HG02759 (cell line): ENCODE measurements around the gene SORBS1.

Source experiments
- ATAC-seq: cut with Tn5 transposase; IDR thresholded peaks from one replicate; pipeline ENCODE4 v1.9.1; 2021; ENCODE audit warnings: mild to moderate bottlenecking, moderate library complexity; ENCODE audit not compliant: unreplicated experiment

Gene SORBS1

DNA sequence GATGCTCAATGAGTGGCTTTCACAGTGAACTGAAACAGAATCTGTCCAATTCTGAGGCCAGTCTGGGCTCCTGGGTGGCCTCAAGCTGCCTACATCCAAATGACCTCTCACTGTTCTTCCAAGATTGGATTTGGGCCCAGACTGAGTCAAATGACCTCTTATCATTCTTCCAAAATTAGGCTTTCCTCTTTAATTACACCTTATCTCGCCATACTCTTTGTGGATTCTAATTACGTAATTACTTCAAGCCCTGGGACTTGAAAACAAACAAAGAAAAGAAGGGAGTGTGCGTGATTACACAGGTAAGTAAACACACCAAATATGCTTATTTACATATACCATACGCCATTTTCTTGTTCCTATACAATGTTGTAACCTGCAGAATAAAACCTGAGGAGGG, 18.8 kb downstream of the SORBS1 start:
- no peak for ATAC-seq

DNA sequence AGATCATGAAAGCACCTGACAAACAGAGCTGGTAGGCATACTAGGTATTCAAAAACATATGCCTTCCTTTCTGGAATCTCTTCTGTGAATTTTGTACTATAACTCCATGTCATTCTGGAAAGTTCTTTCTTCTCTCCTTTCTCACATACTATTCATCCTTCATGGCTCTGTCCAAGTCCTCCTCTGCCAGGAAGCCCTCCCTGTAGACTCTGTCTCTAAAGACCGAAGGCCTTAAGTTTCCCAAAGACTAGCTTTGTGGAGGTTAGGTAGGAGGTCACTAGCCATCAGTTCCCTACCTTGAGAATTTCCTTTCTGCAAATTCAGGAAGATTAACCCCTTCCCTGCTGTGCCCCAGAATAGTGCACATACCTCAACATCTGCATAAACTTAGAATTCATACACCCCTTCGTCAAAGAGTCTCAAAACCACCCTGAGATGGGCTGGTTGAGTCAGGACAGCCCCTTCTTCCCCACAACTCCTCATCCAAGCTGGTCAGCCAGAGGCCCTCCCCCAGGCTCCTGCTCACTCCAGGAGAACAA, 20.6 kb downstream of the SORBS1 start:
- ATAC-seq, result no peak

DNA sequence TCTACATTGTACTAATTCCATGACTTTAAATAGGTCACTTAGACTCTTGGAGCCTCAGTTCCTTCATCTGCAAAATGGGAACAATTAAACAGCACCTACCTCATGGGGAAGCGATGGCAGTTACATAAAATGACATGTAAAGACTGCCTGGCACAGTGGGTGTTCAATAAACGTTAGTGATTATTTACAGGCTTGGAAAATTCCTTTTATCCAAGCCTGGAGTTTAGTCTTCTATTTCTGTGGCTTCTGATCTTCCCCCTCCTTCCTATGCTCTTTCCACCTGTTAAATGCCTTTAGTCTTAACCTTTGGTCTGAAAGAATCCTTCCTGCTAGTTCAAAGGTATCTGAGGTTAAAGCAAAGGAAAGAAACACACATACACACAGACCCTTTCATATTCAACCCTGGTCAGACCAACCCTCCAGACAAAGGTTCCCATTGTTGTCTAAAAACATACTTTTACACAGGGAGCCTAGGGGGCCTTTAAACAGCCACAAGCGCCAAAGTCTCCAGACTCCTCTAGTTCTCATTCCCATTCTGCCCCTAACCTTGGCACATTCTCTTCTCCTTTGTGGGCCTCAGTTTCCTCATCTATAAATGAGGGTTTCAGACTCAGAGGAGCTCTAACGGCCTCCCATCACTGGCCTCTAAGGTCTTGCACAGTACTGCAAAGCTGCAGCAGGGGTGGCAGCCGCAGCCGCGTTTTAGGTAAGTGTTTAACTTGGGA, 21.4 kb downstream of the SORBS1 start:
- no peak for ATAC-seq

DNA sequence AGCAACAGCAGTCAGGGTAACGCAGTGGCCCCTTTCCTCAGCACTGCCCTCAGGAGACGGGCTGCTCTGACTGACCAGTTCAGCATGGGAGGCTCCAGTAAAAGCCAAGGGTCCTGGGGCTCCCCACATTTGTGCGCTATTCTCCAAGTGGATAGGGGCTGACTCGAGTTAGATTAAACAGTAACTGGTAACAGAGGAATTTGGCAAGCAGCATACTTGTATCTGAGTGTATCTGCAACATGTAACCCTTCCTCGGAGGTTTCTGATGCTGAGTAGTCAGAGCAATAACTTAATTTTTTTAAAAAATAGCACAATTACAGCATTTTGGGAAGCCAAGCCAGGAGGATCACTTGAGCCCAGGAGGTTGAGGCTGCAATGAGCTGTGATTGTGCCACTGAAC, 22.8 kb downstream of the SORBS1 start:
- ATAC-seq, result no peak

DNA sequence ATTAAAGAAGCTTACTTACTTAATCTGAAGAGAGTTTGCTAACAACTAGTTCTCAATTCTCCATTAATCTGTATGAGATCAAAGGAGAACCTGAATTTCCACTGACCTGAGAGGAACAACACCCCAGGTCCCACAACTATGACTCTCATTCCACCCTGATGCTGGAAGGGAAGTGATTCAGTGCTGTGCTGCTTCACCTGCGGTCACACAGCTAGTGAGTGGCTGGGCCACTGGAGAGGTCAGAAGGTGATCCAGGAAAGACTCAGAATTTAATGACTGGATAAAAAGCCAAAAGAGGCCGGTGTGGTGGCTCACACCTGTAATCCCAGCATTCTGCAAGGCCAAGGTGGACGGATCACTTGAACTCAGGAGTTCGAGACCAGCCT, 23.6 kb downstream of the SORBS1 start:
- no peak for ATAC-seq

DNA sequence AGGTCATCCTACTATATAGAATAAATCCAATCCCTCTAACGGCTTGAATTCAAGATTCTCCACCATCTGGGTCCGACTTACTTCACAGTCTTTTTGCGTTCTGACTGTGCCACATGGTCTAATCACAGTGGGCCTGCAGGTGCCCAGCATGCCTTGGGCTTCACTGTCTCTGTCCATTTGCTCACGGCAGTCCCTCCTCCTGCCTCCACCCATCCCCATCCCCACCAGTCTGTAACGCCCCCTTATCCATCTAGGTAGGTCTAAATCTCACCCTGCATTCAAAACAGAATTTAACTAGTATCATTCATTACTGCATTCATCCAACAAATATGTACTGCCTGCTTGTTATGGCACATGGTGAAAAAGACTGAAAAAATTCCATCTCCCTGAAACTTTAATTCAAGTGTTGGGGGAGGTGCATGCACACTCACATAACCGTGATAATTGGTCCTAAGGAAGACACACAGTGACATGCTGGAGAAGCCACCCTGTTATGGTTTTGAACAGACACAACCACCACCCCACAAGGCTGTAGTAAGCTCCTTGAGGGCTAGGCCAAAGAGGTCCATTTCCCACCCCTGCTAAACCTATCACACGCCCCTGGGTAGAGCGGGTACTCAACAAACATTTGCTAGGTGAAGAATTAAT, 24.2 kb downstream of the SORBS1 start:
- no peak for ATAC-seq

DNA sequence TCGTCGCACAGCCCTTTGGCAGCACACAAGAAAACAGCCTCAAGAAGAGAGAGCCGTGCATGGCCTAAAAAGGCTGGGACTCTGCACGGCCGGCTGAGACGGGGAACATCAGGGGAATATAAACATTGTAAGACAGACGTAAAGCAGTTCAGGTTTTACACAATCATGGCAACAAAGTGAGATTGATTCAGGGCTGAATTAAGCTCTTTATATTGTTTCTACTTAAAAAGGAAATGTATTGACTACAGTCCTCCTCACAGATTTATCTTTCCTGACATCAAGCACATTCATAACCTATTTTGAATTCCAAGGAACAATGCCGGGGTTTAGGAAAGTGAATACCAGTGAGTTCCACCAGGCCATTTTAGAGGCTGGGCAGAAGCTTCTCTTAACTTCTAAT, 25.2 kb downstream of the SORBS1 start:
- no peak for ATAC-seq

DNA sequence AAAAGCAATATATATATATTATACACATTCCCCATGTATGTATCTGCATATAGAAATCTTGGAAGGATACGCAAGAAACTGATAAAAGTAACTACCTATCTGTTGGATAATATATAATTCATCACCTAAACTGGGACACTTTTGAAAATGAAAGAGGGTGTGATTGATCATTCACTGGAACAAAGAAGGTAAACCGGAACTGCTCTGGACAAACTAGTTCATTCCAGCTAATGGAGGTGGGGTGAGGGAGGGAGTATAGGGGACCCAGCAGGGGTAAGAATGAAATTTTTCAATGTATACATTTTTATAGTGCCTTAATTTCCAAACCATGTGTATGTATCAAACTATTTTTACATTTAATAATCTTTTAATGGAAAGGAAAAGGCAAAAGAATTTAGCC, 25.6 kb downstream of the SORBS1 start:
- ATAC-seq, result no peak

DNA sequence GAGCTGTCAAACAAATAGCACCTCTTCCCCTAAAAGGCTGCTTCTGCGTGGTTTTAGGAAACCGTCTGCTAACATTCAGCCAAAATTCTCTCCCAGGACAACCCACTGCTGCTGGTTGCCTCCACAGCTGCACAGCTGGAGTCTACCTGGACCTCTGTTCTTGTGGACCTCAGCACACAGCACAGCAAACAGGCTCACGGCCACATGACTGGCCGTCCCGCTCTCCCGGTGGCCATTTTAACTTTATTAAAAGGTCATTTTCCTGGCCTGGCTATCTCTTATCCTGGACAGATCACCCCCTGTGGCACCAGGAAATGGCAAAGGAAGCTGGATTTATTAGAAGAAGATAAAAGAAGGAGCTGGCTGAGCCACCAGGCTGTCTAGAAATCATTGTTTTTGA, 27.6 kb downstream of the SORBS1 start:
- no peak for ATAC-seq

DNA sequence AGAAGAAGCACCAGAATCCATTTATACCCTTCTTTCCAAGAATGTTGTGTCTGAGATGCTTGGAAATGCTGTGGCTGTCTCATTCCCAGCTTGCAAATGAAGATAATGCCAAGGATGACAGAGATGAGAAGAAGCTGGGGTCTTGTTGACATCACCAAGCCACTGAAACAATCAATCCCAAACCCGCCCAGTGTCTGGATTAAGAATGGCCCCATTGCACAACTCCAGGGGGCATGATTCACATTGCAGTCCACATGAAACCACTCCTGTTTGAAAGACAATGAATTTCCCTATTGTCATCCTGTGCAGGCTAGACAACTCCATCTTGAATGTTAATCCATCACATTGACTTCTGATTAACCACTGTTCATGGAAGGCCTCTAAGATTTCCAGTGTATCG, 28.6 kb downstream of the SORBS1 start:
- ATAC-seq, result no peak

DNA sequence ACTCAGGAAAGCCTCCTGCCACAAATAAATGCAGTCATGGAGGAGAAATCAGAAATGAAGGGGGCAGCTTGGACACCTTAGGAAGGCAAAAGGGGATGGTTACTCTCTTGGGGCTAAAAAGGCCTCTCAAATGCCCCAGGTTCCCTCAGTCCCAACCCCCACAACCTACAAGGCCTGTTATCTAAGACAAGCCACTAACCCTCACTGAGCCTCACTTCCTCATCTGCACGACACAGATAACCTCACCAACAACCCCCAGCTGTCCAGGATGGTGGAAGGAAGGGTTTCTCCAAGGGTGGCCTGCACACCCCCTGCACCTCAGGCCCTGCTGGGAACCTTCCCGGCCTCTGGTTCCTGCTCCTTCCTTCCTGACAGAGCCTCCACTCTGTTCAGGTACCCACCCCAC, 29.2 kb downstream of the SORBS1 start:
- ATAC-seq, result no peak

DNA sequence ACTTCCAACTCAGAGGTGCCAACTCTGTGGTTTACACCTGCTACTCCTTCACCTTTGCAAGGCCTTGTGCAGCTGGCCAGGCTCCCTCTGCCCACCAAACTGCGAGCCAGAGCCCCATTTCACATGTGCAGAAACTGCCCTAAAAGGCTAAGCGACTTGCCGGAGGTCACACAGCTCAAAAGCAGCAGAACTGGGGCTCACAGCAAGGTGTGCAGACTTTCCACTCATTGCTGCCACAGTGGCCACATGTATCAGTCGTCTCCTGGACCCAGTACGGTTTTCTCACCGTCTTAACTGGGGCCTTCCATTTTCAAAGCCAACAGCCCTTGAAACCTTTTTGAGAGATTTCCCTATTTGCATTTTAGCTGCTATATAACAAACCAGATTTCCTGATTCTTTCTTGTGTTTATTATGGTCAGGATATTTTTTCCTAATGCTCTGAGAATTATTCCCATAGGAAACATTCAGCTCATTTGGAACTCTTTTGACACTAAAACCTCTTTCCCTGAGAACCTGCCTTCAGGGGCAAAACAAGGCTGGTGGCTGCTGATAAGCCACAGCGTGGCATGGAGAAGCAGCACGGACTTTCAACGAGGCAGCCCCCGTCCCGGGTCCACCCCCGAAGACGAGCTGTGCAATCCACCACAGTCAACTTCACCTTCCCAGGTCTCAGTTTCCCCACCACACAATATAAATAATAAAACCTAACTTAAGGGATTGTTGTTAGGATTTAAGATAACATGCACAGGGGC, 29.9 kb downstream of the SORBS1 start:
- ATAC-seq, result no peak

DNA sequence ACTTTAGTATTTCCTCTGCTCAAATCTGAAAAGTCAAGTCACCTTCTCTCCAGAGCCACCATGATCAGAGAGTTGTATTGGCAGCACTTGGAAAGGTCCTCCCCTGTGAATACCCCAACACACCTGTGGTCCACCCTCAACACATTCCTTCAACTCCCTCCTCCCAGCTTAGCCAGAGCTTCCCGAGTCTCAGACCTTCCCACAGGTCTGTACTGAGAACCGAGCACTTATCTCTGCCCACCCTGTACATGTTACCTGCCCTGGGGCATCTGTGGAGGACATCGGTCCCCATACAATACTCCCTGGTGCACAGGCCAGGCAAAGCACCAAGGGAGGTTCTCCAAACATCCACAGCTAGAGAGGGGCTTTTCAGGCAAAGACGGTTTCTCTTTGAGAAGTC, 30.6 kb downstream of the SORBS1 start:
- ATAC-seq, result no peak

DNA sequence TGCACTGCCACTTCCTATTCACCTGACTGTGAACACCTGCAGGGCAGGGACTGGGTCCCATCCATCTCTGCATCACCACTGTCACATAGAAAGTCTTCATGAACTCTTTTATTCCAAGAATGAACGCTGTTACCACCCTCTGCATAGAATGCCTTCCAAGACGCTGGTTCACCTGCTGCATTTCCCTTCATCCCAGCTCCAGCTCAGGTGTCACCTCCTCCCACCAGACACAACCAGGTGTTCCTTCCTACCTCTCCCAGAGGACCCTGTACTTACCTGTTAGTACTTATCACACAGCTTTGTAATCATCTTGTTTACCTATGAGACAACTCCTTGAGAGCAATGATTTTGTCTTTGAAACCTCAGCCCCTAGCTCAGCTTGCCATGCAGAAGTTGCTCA, 31.1 kb downstream of the SORBS1 start:
- no peak for ATAC-seq

DNA sequence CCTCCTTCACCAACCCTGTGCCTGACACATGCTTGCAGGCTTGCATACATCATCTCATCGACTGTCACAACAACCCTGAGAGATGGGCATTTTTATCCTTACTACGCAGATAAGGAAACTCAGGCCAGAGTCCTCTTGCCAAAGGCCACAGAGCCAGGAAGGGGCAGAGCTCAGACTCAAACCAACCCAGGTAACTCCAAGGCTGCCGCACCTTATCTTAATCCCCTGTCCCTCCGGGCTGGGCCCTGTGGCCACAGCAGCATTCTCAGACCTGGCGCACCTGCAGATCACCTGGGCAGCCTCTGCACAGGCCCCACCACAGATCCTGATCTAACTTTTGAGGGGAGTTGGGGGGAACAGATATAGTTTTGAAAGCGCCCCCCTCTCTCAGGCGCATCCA, 35.1 kb downstream of the SORBS1 start:
- ATAC-seq, result no peak

DNA sequence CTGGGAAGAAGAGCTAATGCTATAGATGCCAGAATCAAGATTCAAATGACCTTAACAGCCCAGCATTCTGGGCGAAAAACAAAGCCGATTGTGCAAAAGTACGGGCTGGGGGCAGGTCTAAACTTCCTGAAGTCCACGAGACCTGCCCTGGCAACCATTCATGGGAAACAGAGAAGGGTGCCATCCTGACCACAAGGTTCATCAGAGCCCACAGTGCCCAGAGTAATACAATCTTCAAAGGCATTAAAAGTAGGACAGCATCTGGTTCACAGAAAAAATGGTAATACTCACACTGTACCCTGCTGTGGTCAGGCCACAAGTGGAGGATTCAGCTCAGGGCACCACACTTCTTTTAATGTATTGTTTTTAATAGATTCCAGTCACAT, 36.1 kb downstream of the SORBS1 start:
- ATAC-seq, result no peak

DNA sequence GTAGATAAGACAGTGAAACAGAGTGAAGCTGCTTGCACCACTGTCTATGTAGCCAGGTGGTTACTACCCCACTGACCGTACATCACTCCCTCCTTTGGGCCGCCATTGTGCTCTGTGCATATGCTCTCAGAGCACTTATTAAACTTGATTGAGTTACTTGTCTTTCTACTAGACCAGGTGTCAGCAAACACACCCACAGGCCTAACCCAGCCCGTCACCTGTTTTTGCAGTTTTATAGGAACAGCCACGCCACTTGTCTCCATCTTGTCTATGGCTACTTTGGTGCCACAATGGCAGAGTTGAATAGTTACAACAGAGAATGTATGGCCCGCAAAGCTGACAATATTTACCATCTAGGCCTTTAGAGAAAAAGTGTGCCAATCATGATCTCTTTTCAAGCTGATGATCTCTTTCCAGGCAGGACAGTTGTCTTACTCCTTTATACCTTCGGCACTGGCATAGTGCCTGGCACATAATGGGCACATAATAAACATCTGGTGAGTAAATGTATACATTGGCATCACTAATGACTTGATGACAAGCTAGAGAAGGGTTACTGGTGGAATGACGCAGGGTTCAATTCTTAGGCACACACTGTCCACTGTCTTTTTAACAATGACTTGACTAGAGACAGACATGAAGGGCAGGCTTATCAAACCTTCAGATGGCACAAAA, 36.7 kb downstream of the SORBS1 start:
- ATAC-seq, result no peak

DNA sequence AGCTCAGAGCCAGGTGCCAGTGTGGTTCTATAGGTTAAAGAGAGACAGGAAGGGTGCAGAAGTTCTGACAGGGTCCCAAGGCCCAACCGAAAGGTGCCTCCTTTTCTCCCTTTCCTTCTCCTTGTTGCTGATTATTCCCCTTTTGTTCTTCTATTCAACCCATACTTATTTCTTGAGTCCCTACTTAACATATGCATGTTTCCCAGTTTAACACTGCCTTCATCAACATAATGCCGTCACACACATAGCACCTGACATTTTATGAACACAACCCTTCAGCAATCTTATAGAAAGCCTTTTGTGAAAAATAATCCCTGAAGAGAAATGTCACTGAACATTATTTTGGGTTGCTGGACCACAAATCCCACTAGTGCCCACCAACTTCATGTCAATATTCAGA, 39.1 kb downstream of the SORBS1 start:
- no peak for ATAC-seq

DNA sequence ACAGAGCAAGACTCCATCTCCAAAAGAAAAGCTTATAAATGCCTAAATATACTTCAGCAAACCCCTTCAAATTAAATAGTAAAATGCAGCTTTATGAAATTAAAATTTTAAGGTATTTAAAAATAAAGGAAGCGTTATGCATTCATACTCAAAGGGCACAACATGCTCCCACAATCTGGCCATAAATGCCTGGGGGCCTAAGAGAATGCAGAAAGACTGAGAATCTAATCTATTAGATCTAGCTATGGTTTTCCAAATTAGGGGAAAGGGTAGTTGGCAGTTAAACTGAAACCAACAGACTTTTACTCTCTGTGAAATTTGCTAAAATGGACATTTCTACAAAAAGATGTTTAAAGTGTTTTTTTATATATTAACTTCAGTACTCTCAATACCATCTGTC, 40.6 kb downstream of the SORBS1 start:
- no peak for ATAC-seq

DNA sequence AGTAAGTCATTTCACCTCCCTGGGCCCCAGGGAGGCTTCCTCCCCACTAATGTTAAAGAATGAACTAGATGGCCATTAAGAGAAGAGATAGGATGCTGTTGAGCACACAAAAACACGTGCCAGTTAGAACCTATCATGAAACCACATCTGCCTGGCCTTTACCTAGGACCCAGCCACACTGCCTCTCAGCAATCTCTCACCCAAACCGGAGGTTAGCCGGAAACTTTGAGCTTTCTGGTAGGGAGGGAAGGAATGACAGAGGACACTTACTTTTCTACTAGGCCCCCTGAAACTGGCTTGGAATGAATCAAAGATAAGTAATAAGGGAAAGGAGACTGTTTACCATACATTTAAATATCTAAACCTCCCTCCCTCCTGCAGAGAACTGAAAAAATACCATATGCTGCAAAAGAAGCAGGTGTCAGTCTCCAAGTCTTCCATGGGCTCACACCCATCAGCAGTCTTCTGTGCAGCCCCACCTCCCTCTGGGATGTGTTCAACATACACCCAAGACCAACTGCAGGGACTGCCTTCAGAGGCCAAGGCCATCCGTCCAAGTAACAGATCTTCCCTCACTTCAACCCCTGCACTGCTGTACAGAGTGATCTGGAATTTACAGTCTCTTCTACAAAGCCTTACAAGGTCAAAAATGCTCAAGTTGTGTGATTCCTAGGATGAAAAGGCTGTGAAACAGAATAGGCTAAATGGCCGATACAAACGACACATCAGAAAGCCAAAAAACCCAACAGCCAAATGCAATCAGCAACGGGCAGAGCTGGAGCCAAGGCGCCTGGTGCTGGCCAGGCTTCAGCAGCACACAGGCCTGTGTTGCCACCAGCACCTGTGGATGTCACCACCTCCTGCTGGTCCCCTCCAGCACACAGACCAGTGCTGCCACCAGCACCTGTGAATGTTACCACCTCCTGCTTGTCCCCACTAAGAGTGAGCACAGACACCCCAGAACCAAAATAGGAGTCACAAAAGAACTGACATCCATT, 42.4 kb downstream of the SORBS1 start:
- no peak for ATAC-seq
